GM23338 (cell line): ENCODE data around the gene OR6B3. TPM values are rescaled to one million over a fixed set of nuclear protein-coding genes. Genes with fewer than 3 reads are reported as not detected.

Experiments used
- ATAC-seq: fragments of 200-7000 bp; cut with Tn5 transposase; 3 replicates; pipeline ENCODE4 v1.9.1; 2020
- DNase-seq: peaks from one replicate; pipeline ENCODE4 v3.0.0-alpha.2; 2015; ENCODE audit warnings: low spot score
- H2AFZ ChIP-seq: fragments of 200-600 bp; sonication (generic); 2 replicates; pipeline ENCODE4 v1.8.0; 2016; ENCODE audit warnings: antibody characterized with exemption, mild to moderate bottlenecking, moderate library complexity
- H3F3A ChIP-seq: fragments of 200-600 bp; sonication (generic); replicated peaks from 2 replicates; pipeline ENCODE4 v1.8.0; 2017; ENCODE audit warnings: antibody characterized with exemption, mixed run types, low read depth
- H3K27ac ChIP-seq: fragments of 200-600 bp; sonication (generic); 2 replicates; pipeline ENCODE4 v1.6.1; 2016; ENCODE audit warnings: low read depth
- H3K27me3 ChIP-seq: fragments of 200-600 bp; sonication (generic); 2 replicates; pipeline ENCODE4 v1.8.0; 2016; ENCODE audit warnings: mild to moderate bottlenecking, mixed run types, moderate library complexity; ENCODE audit not compliant: insufficient read depth
- H3K36me3 ChIP-seq: fragments of 200-600 bp; sonication (generic); 2 replicates; pipeline ENCODE4 v1.8.0; 2016; ENCODE audit warnings: mild to moderate bottlenecking; ENCODE audit not compliant: insufficient read depth
- H3K4me1 ChIP-seq: fragments of 200-600 bp; sonication (generic); 2 replicates; pipeline ENCODE4 v1.8.0; 2016; ENCODE audit warnings: mild to moderate bottlenecking, moderate library complexity; ENCODE audit not compliant: insufficient read depth
- H3K4me2 ChIP-seq: fragments of 200-600 bp; sonication (generic); 2 replicates; pipeline ENCODE4 v1.7.1; 2017; ENCODE audit warnings: mixed run types
- H3K4me3 ChIP-seq: fragments of 200-600 bp; sonication (generic); 2 replicates; pipeline ENCODE4 v1.6.1; 2016; ENCODE audit warnings: mixed run types
- H3K79me2 ChIP-seq: fragments of 200-600 bp; sonication (generic); replicated peaks from 2 replicates; pipeline ENCODE4 v1.8.0; 2017; ENCODE audit warnings: mild to moderate bottlenecking; ENCODE audit not compliant: insufficient read depth
- H3K9me2 ChIP-seq: fragments of 200-600 bp; sonication (generic); 2 replicates; pipeline ENCODE4 v1.8.0; 2017; ENCODE audit not compliant: insufficient read depth
- H4K20me1 ChIP-seq: fragments of 200-600 bp; sonication (generic); replicated peaks from 2 replicates; pipeline ENCODE4 v1.8.0; 2017; ENCODE audit warnings: mild to moderate bottlenecking; ENCODE audit not compliant: insufficient read depth
- H3K27ac Mint-ChIP-seq: 2 replicates; pipeline ENCODE4 v1.8.0; 2020; ENCODE audit warnings: inconsistent platforms, mild to moderate bottlenecking, moderate library complexity, mixed read lengths
- H3K27me3 Mint-ChIP-seq: 3 replicates; pipeline ENCODE4 v1.8.0; 2022; ENCODE audit warnings: low read depth, mild to moderate bottlenecking, moderate library complexity, mixed read lengths, inconsistent platforms; ENCODE audit not compliant: insufficient read depth, poor library complexity
- H3K36me3 Mint-ChIP-seq: 3 replicates; pipeline ENCODE4 v1.8.0; 2021; ENCODE audit warnings: low read depth, mild to moderate bottlenecking, inconsistent platforms, moderate library complexity, mixed read lengths
- H3K4me1 Mint-ChIP-seq: 3 replicates; pipeline ENCODE4 v1.8.0; 2020; ENCODE audit warnings: mild to moderate bottlenecking, inconsistent platforms, mixed read lengths
- H3K4me3 Mint-ChIP-seq: 3 replicates; pipeline ENCODE4 v1.8.0; 2021; ENCODE audit warnings: moderate library complexity, mild to moderate bottlenecking, inconsistent platforms, mixed read lengths
- H3K9me3 Mint-ChIP-seq: 3 replicates; pipeline ENCODE4 v1.8.0; 2020; ENCODE audit warnings: moderate library complexity, mild to moderate bottlenecking, inconsistent platforms, mixed read lengths
- CREB1 ChIP-seq: fragments of 250-450 bp; sonication (Bioruptor Pico); IDR thresholded peaks from 2 replicates; pipeline ENCODE4 v1.5.0; 2020; ENCODE audit warnings: low read depth, mild to moderate bottlenecking, moderate library complexity
- JUNB ChIP-seq: IDR thresholded peaks from one replicate; pipeline ENCODE4 v1.6.1; 2016; ENCODE audit warnings: antibody characterized with exemption; ENCODE audit not compliant: unreplicated experiment
- NANOG ChIP-seq: IDR thresholded peaks from 2 replicates; pipeline ENCODE4 v1.6.1; 2016; ENCODE audit warnings: antibody characterized with exemption, borderline replicate concordance
- POLR2AphosphoS5 ChIP-seq: IDR thresholded peaks from 2 replicates; pipeline ENCODE4 v1.6.1; 2016; ENCODE audit warnings: antibody characterized with exemption, low read depth
- REST ChIP-seq: IDR thresholded peaks from one replicate; pipeline ENCODE4 v1.6.1; 2018; ENCODE audit warnings: antibody characterized with exemption; ENCODE audit not compliant: unreplicated experiment
- STAT1 ChIP-seq: IDR thresholded peaks from one replicate; pipeline ENCODE4 v1.6.1; 2016; ENCODE audit warnings: antibody characterized with exemption; ENCODE audit not compliant: unreplicated experiment
- ZNF114 ChIP-seq: fragments of 250-450 bp; sonication (Bioruptor Pico); IDR thresholded peaks from 2 replicates; pipeline ENCODE4 v1.5.0; 2020; ENCODE audit warnings: mild to moderate bottlenecking, moderate library complexity
- ZNF331 ChIP-seq: fragments of 250-450 bp; sonication (Bioruptor Pico); IDR thresholded peaks from 2 replicates; pipeline ENCODE4 v1.5.0; 2020; ENCODE audit warnings: low read depth, mild to moderate bottlenecking, moderate library complexity
- long read RNA-seq: library from polyadenylated mRNA; unstranded; transcript quantifications from one replicate; pipeline ENCODE4 v2.0.0, GENCODE V29; 2020; ENCODE audit not compliant: unreplicated experiment
- polyA plus RNA-seq: library from polyadenylated mRNA; unstranded; fragments of >200 nt; fragmentation: Nextera tagmentation; extraction: Ambion mirVana; gene quantifications from 2 replicates; pipeline ENCODE4 v1.2.1, GENCODE V29; 2016
- total RNA-seq: library from RNA; depleted of rRNA; stranded (reverse); fragments of >200 nt; shearing (Covaris generic); gene quantifications from 2 replicates; pipeline ENCODE4 v1.2.3, GENCODE V29; 2014; rRNA removed
- TF ChIP-seq, protein P1 (sequence below): fragments of 250-450 bp; sonication (Bioruptor Pico); IDR thresholded peaks from 2 replicates; pipeline ENCODE4 v1.5.0; 2020; ENCODE audit warnings: mild to moderate bottlenecking, moderate library complexity

The OR6B3 gene
- not detected in 2 replicates for total RNA-seq
- not detected in 2 replicates for polyA plus RNA-seq
- long read RNA-seq, result 0 reads

DNA sequence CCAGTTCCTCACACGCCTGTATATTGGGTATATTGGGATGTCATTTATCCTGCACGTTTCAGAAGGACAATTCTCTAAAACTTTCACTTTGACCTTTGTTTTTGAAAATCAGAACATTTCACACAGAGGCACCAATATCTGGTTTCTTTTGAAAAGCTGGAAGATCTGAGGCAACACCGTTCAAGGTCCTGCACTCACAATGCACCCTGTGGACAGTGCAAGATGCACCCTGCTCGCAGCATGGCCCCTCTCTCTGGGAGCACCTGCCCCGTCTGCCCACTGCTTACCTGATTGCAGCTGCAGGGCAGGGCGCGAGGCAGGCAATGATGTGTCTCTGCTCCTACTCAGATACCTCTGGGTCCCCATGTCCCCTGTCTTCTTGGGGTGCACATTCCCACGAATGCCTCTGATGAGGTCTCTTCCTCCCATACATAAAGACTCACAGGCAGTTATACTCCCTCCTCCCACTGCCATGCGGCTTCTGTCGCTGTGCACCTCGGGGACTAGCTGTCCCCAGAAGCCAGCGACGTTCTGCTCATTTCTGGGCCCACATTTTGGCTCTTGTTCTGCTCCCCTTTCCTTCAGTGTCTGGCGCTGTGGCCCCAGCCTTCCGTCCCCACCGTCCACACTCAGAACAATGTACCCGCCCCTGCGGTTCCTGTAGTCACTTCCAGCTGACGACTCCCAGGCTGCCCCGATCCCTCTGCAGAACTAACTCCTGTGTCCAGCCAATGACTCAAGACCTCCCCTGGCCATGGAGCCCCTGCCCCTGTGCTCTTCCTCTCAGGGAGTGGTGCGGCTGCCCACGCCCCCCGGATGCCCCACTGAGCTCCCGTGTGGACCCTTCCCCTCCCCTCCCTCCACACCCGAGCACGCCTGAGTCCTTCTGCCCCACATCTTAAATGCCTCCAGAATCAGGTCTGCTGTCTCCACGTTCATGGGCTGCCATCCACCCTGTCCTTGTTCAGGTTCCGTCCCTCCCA, at the start of gene OR6B3:
Gene OR6B3 (minus strand): TSS at position 349 of the 983 bp plus-strand sequence.
- ATAC-seq (no peak), DNase-seq (no peak)
- H3F3A ChIP-seq, result no peaks in the 10 kb centered on the region
- no peaks in the 10 kb centered on the region for H3K36me3 ChIP-seq
- Mint-ChIP-seq H3K9me3 (no peaks in the 10 kb centered on the region), H3K4me3 (no peak within 1 kb of the TSS), H3K4me1 (peaks cover 7% of the 10 kb centered on the region; the same call in 2 of the 3 replicates), H3K27ac (no peak within 1 kb of the TSS), H3K36me3 (no peaks in the 10 kb centered on the region), H3K27me3 (peaks cover 12% of the 10 kb centered on the region)
- H3K9me2 ChIP-seq, result no peaks in the 10 kb centered on the region
- no peaks in the 10 kb centered on the region for H3K27me3 ChIP-seq
- H3K4me3 ChIP-seq, result no peak within 1 kb of the TSS
- TF ChIP-seq, protein P1, sequence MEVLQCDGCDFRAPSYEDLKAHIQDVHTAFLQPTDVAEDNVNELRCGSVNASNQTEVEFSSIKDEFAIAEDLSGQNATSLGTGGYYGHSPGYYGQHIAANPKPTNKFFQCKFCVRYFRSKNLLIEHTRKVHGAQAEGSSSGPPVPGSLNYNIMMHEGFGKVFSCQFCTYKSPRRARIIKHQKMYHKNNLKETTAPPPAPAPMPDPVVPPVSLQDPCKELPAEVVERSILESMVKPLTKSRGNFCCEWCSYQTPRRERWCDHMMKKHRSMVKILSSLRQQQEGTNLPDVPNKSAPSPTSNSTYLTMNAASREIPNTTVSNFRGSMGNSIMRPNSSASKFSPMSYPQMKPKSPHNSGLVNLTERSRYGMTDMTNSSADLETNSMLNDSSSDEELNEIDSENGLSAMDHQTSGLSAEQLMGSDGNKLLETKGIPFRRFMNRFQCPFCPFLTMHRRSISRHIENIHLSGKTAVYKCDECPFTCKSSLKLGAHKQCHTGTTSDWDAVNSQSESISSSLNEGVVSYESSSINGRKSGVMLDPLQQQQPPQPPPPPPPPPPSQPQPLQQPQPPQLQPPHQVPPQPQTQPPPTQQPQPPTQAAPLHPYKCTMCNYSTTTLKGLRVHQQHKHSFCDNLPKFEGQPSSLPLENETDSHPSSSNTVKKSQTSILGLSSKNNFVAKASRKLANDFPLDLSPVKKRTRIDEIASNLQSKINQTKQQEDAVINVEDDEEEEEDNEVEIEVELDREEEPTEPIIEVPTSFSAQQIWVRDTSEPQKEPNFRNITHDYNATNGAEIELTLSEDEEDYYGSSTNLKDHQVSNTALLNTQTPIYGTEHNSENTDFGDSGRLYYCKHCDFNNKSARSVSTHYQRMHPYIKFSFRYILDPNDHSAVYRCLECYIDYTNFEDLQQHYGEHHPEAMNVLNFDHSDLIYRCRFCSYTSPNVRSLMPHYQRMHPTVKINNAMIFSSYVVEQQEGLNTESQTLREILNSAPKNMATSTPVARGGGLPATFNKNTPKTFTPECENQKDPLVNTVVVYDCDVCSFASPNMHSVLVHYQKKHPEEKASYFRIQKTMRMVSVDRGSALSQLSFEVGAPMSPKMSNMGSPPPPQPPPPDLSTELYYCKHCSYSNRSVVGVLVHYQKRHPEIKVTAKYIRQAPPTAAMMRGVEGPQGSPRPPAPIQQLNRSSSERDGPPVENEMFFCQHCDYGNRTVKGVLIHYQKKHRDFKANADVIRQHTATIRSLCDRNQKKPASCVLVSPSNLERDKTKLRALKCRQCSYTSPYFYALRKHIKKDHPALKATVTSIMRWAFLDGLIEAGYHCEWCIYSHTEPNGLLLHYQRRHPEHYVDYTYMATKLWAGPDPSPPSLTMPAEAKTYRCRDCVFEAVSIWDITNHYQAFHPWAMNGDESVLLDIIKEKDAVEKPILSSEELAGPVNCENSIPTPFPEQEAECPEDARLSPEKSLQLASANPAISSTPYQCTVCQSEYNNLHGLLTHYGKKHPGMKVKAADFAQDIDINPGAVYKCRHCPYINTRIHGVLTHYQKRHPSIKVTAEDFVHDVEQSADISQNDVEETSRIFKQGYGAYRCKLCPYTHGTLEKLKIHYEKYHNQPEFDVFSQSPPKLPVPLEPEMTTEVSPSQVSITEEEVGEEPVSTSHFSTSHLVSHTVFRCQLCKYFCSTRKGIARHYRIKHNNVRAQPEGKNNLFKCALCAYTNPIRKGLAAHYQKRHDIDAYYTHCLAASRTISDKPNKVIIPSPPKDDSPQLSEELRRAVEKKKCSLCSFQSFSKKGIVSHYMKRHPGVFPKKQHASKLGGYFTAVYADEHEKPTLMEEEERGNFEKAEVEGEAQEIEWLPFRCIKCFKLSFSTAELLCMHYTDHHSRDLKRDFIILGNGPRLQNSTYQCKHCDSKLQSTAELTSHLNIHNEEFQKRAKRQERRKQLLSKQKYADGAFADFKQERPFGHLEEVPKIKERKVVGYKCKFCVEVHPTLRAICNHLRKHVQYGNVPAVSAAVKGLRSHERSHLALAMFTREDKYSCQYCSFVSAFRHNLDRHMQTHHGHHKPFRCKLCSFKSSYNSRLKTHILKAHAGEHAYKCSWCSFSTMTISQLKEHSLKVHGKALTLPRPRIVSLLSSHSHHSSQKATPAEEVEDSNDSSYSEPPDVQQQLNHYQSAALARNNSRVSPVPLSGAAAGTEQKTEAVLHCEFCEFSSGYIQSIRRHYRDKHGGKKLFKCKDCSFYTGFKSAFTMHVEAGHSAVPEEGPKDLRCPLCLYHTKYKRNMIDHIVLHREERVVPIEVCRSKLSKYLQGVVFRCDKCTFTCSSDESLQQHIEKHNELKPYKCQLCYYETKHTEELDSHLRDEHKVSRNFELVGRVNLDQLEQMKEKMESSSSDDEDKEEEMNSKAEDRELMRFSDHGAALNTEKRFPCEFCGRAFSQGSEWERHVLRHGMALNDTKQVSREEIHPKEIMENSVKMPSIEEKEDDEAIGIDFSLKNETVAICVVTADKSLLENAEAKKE (CRISPR knock-in tag), result no peak
- TF ChIP-seq JUNB (no peak), POLR2AphosphoS5 (no peak), ZNF114 (CRISPR knock-in tag) (no peak), NANOG (no peak), ZNF331 (CRISPR knock-in tag) (no peak), REST (no peak), STAT1 (no peak), CREB1 (CRISPR knock-in tag) (no peak)
- no peaks in the 10 kb centered on the region for H3K79me2 ChIP-seq
- no peaks in the 10 kb centered on the region for H4K20me1 ChIP-seq
- no peak within 1 kb of the TSS for H3K27ac ChIP-seq
- H2AFZ ChIP-seq, result no peak within 1 kb of the TSS
- no peaks in the 10 kb centered on the region; the same call in 1 of the 2 replicates for H3K4me1 ChIP-seq
- H3K4me2 ChIP-seq, result no peak within 1 kb of the TSS
